WTC11 (cell line): Measurements from ENCODE around the gene ZNF710. TPM values are rescaled to one million over a fixed set of nuclear protein-coding genes. Genes with fewer than 3 reads are reported as not detected.

Experiments used
- ATAC-seq: fragments of 200-7000 bp; cut with Tn5 transposase; 2 replicates; pipeline ENCODE4 v1.10.0; 2021; ENCODE audit warnings: mild to moderate bottlenecking, moderate library complexity
- CTCF ChIA-PET: fragments of 300-600 bp; sonication (Branson Sonifier 250); formaldehyde crosslinking; loops from one replicate; lab custom pipeline; 2021; ENCODE audit warnings: antibody characterized with exemption; lab: Charles Lee
- POLR2A ChIA-PET: fragments of 350-600 bp; sonication (Branson Sonifier 250); formaldehyde crosslinking; loops from one replicate; lab custom pipeline; 2021; ENCODE audit warnings: antibody characterized with exemption; lab: Charles Lee
- DNase-seq: peaks from one replicate; pipeline ENCODE4 v3.0.0; 2021; ENCODE audit warnings: low spot score
- H3K27ac Mint-ChIP-seq: 2 replicates; pipeline ENCODE4 v1.8.0; 2021; ENCODE audit warnings: mixed read lengths
- H3K27me3 Mint-ChIP-seq: 2 replicates; pipeline ENCODE4 v1.8.0; 2021; ENCODE audit warnings: low read depth, mild to moderate bottlenecking, moderate library complexity, mixed read lengths
- H3K36me3 Mint-ChIP-seq: 2 replicates; pipeline ENCODE4 v1.8.0; 2021; ENCODE audit warnings: mixed read lengths
- H3K4me1 Mint-ChIP-seq: 2 replicates; pipeline ENCODE4 v1.8.0; 2022; ENCODE audit warnings: mixed read lengths
- H3K4me3 Mint-ChIP-seq: 2 replicates; pipeline ENCODE4 v1.8.0; 2021; ENCODE audit warnings: mild to moderate bottlenecking, moderate library complexity, mixed read lengths
- H3K9me3 Mint-ChIP-seq: 2 replicates; pipeline ENCODE4 v1.8.0; 2021; ENCODE audit warnings: mixed read lengths
- ELF4 ChIP-seq: sonication (generic); formaldehyde crosslinking; IDR thresholded peaks from 2 replicates; pipeline ENCODE4 v1.8.1; 2022; ENCODE audit warnings: low read depth, mild to moderate bottlenecking, moderate library complexity, missing genetic modification reagents
- FOXK1 ChIP-seq: sonication (generic); formaldehyde crosslinking; IDR thresholded peaks from 2 replicates; pipeline ENCODE4 v1.8.0; 2022; ENCODE audit warnings: mild to moderate bottlenecking, moderate library complexity, missing genetic modification reagents
- GABPB1 ChIP-seq: sonication (generic); formaldehyde crosslinking; IDR thresholded peaks from 2 replicates; pipeline ENCODE4 v1.8.1; 2023; ENCODE audit warnings: mild to moderate bottlenecking, missing genetic modification reagents
- HMGA2 ChIP-seq: fragments of 250-450 bp; sonication (Bioruptor Pico); IDR thresholded peaks from 2 replicates; pipeline ENCODE4 v1.4.0; 2021; ENCODE audit warnings: mild to moderate bottlenecking, moderate library complexity
- MYBL2 ChIP-seq: sonication (generic); formaldehyde crosslinking; IDR thresholded peaks from 2 replicates; pipeline ENCODE4 v1.8.1; 2023; ENCODE audit warnings: mild to moderate bottlenecking, moderate library complexity, missing genetic modification reagents
- NFATC4 ChIP-seq: fragments of 250-450 bp; sonication (Bioruptor Pico); IDR thresholded peaks from 2 replicates; pipeline ENCODE4 v1.9.0; 2021; ENCODE audit warnings: mild to moderate bottlenecking
- RELA ChIP-seq: sonication (generic); formaldehyde crosslinking; IDR thresholded peaks from 2 replicates; pipeline ENCODE4 v1.8.1; 2022; ENCODE audit warnings: missing genetic modification reagents, mild to moderate bottlenecking, borderline replicate concordance
- RORB ChIP-seq: fragments of 250-450 bp; sonication (Bioruptor Pico); IDR thresholded peaks from 2 replicates; pipeline ENCODE4 v1.9.0; 2021; ENCODE audit warnings: mild to moderate bottlenecking
- SOX15 ChIP-seq: fragments of 250-450 bp; sonication (Bioruptor Pico); IDR thresholded peaks from 2 replicates; pipeline ENCODE4 v1.9.0; 2021; ENCODE audit warnings: mild to moderate bottlenecking
- TCF7 ChIP-seq: sonication (generic); formaldehyde crosslinking; IDR thresholded peaks from 2 replicates; pipeline ENCODE4 v1.8.0; 2022; ENCODE audit warnings: mild to moderate bottlenecking, low read depth, missing genetic modification reagents, moderate library complexity
- TEAD1 ChIP-seq: sonication (generic); formaldehyde crosslinking; IDR thresholded peaks from 2 replicates; pipeline ENCODE4 v1.8.0; 2022; ENCODE audit warnings: mild to moderate bottlenecking, missing genetic modification reagents
- TEAD4 ChIP-seq: sonication (generic); formaldehyde crosslinking; IDR thresholded peaks from 2 replicates; pipeline ENCODE4 v1.8.0; 2022; ENCODE audit warnings: mild to moderate bottlenecking, missing genetic modification reagents
- ZNF219 ChIP-seq: sonication (generic); formaldehyde crosslinking; IDR thresholded peaks from 2 replicates; pipeline ENCODE4 v1.8.0; 2023; ENCODE audit warnings: missing genetic modification reagents, mild to moderate bottlenecking, borderline replicate concordance
- total RNA-seq: library from RNA; stranded (reverse); gene quantifications from 3 replicates; pipeline ENCODE4 v1.2.3, GENCODE V29; 2021
- TF ChIP-seq, protein P1 (sequence below): sonication (generic); formaldehyde crosslinking; IDR thresholded peaks from 2 replicates; pipeline ENCODE4 v1.8.1; 2022; ENCODE audit warnings: mild to moderate bottlenecking, missing genetic modification reagents, moderate library complexity, borderline replicate concordance
- TF ChIP-seq, protein P2 (sequence below): sonication (generic); formaldehyde crosslinking; IDR thresholded peaks from 2 replicates; pipeline ENCODE4 v1.8.1; 2022; ENCODE audit warnings: missing genetic modification reagents, borderline replicate concordance
- TF ChIP-seq, protein P3 (sequence below): sonication (generic); formaldehyde crosslinking; IDR thresholded peaks from 2 replicates; pipeline ENCODE4 v1.8.0; 2022; ENCODE audit warnings: missing genetic modification reagents
- TF ChIP-seq, protein P4 (sequence below): sonication (generic); formaldehyde crosslinking; IDR thresholded peaks from 2 replicates; pipeline ENCODE4 v1.8.1; 2023; ENCODE audit warnings: mild to moderate bottlenecking, missing genetic modification reagents, moderate library complexity
- TF ChIP-seq, protein P5 (sequence below): sonication (generic); formaldehyde crosslinking; IDR thresholded peaks from 2 replicates; pipeline ENCODE4 v1.8.1; 2023; ENCODE audit warnings: mild to moderate bottlenecking, missing genetic modification reagents, moderate library complexity
- TF ChIP-seq, protein P6 (sequence below): sonication (generic); formaldehyde crosslinking; IDR thresholded peaks from 2 replicates; pipeline ENCODE4 v1.8.1; 2022; ENCODE audit warnings: mild to moderate bottlenecking, moderate library complexity, missing genetic modification reagents

ZNF710 gene
- total RNA-seq, 1 experiment from 2014 or later: 25.9 TPM

DNA sequence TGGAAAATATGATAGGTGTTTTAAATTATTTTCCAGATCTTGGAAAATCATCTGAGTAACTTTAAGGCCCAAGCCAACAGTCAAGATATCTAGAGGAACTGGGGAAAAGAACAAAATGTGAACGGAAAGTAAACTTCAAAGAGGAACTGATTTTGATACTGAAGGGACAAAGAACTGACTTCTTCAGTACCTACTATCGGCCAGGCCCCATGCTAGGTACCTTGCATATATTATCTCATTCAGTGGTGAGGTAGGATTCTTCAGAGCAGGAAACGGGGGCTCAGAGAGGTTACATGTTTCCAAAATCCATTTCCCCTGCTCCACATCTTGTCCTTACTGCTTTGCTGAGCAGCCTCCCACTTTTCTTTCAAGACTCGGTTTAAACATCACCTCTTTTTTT, 9.8 kb upstream of the ZNF710 start:
- H3K9me3 Mint-ChIP-seq: no peaks in the 10 kb centered on the region
- DNase-seq (no peak), ATAC-seq (no peak)
- ChIA-PET POLR2A (interaction anchor here (0.7 kb wide), 1 partner anchor 9 kb away, joined by 8 read pairs; no protein-coding TSS in a partner anchor), CTCF (no interaction called here)
- H3K36me3 Mint-ChIP-seq: no peaks in the 10 kb centered on the region
- H3K4me3 Mint-ChIP-seq: no peak overlapping the region
- peaks cover 5% of the 10 kb centered on the region; the same call in 1 of the 2 replicates for H3K4me1 Mint-ChIP-seq
- TF ChIP-seq NFATC4 (CRISPR knock-in tag): no peak
- TF ChIP-seq, protein P1, sequence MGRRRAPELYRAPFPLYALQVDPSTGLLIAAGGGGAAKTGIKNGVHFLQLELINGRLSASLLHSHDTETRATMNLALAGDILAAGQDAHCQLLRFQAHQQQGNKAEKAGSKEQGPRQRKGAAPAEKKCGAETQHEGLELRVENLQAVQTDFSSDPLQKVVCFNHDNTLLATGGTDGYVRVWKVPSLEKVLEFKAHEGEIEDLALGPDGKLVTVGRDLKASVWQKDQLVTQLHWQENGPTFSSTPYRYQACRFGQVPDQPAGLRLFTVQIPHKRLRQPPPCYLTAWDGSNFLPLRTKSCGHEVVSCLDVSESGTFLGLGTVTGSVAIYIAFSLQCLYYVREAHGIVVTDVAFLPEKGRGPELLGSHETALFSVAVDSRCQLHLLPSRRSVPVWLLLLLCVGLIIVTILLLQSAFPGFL (CRISPR knock-in tag): no peak
- TF ChIP-seq TEAD4 (CRISPR knock-in tag): no peak
- TF ChIP-seq, protein P2, sequence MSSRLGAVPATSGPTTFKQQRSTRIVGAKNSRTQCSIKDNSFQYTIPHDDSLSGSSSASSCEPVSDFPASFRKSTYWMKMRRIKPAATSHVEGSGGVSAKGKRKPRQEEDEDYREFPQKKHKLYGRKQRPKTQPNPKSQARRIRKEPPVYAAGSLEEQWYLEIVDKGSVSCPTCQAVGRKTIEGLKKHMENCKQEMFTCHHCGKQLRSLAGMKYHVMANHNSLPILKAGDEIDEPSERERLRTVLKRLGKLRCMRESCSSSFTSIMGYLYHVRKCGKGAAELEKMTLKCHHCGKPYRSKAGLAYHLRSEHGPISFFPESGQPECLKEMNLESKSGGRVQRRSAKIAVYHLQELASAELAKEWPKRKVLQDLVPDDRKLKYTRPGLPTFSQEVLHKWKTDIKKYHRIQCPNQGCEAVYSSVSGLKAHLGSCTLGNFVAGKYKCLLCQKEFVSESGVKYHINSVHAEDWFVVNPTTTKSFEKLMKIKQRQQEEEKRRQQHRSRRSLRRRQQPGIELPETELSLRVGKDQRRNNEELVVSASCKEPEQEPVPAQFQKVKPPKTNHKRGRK (CRISPR knock-in tag): no peak
- no peak for TF ChIP-seq RORB (CRISPR knock-in tag)
- H3K27me3 Mint-ChIP-seq: peaks cover 8% of the 10 kb centered on the region
- H3K27ac Mint-ChIP-seq: no peak overlapping the region

DNA sequence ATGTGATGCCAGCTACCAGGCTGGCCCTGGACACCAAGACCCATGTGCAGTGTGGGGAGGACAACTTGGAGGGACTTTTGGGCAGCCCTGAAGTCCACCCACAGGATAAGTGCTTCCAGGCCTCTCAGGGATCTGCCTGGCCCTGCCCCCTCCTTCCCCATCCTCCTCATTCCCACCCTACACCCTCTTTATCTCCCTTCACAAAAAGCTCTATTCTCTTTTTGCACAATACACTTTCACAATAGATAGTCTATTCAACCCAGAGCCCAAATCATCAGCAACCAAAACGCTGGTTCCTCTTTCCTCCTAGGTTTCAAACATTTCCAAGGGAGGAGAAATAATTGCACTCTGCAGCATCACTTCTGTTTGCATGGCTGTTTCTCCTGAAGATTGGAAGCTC, 7.8 kb upstream of the ZNF710 start:
- no peak overlapping the region for H3K4me3 Mint-ChIP-seq
- ChIA-PET POLR2A (no interaction called here), CTCF (no interaction called here)
- DNase-seq (no peak), ATAC-seq (no peak)
- H3K4me1 Mint-ChIP-seq: peaks cover 13% of the 10 kb centered on the region
- no peak overlapping the region for H3K27ac Mint-ChIP-seq
- no peaks in the 10 kb centered on the region for H3K27me3 Mint-ChIP-seq
- TF ChIP-seq HMGA2 (CRISPR knock-in tag) (no peak), TCF7 (CRISPR knock-in tag) (no peak), RELA (CRISPR knock-in tag) (no peak), SOX15 (CRISPR knock-in tag) (no peak), FOXK1 (CRISPR knock-in tag) (no peak), ELF4 (CRISPR knock-in tag) (no peak), TEAD1 (CRISPR knock-in tag) (no peak), MYBL2 (CRISPR knock-in tag) (no peak), GABPB1 (CRISPR knock-in tag) (no peak), TEAD4 (CRISPR knock-in tag) (no peak), ZNF219 (no peak)
- TF ChIP-seq, protein P3, sequence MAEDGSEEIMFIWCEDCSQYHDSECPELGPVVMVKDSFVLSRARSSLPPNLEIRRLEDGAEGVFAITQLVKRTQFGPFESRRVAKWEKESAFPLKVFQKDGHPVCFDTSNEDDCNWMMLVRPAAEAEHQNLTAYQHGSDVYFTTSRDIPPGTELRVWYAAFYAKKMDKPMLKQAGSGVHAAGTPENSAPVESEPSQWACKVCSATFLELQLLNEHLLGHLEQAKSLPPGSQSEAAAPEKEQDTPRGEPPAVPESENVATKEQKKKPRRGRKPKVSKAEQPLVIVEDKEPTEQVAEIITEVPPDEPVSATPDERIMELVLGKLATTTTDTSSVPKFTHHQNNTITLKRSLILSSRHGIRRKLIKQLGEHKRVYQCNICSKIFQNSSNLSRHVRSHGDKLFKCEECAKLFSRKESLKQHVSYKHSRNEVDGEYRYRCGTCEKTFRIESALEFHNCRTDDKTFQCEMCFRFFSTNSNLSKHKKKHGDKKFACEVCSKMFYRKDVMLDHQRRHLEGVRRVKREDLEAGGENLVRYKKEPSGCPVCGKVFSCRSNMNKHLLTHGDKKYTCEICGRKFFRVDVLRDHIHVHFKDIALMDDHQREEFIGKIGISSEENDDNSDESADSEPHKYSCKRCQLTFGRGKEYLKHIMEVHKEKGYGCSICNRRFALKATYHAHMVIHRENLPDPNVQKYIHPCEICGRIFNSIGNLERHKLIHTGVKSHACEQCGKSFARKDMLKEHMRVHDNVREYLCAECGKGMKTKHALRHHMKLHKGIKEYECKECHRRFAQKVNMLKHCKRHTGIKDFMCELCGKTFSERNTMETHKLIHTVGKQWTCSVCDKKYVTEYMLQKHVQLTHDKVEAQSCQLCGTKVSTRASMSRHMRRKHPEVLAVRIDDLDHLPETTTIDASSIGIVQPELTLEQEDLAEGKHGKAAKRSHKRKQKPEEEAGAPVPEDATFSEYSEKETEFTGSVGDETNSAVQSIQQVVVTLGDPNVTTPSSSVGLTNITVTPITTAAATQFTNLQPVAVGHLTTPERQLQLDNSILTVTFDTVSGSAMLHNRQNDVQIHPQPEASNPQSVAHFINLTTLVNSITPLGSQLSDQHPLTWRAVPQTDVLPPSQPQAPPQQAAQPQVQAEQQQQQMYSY: no peak
- TF ChIP-seq, protein P4, sequence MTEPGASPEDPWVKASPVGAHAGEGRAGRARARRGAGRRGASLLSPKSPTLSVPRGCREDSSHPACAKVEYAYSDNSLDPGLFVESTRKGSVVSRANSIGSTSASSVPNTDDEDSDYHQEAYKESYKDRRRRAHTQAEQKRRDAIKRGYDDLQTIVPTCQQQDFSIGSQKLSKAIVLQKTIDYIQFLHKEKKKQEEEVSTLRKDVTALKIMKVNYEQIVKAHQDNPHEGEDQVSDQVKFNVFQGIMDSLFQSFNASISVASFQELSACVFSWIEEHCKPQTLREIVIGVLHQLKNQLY (CRISPR knock-in tag): no peak
- TF ChIP-seq, protein P5, sequence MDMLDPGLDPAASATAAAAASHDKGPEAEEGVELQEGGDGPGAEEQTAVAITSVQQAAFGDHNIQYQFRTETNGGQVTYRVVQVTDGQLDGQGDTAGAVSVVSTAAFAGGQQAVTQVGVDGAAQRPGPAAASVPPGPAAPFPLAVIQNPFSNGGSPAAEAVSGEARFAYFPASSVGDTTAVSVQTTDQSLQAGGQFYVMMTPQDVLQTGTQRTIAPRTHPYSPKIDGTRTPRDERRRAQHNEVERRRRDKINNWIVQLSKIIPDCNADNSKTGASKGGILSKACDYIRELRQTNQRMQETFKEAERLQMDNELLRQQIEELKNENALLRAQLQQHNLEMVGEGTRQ (CRISPR knock-in tag): no peak
- TF ChIP-seq, protein P6, sequence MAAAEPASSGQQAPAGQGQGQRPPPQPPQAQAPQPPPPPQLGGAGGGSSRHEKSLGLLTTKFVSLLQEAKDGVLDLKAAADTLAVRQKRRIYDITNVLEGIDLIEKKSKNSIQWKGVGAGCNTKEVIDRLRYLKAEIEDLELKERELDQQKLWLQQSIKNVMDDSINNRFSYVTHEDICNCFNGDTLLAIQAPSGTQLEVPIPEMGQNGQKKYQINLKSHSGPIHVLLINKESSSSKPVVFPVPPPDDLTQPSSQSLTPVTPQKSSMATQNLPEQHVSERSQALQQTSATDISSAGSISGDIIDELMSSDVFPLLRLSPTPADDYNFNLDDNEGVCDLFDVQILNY (CRISPR knock-in tag): no peak
- H3K9me3 Mint-ChIP-seq: no peaks in the 10 kb centered on the region
- H3K36me3 Mint-ChIP-seq: no peaks in the 10 kb centered on the region
